Stomach (tissue), 4 donors: ENCODE results near the gene SCN11A.

ENCODE experiments used
- EP300 ChIP-seq: sonication (generic); formaldehyde crosslinking; IDR thresholded peaks from one replicate; pipeline ENCODE4 v1.6.1; 2017; ENCODE audit warnings: antibody characterized with exemption
- POLR2A ChIP-seq, 4 donors: fragments of 450-650 bp; IDR thresholded peaks; one replicate each; pipeline ENCODE4 v1.6.1; 2016; ENCODE audit warnings: antibody characterized with exemption in 4 of 4, control low read depth in 2 of 4, mild to moderate bottlenecking in 1 of 4, moderate library complexity in 1 of 4
- POLR2AphosphoS5 ChIP-seq, 3 donors: sonication (generic); formaldehyde crosslinking; IDR thresholded peaks; one replicate each; pipeline ENCODE4 v1.6.1; 2016; ENCODE audit warnings: antibody characterized with exemption in 3 of 3
- TF ChIP-seq, protein P1 (sequence below), 7 experiments: fragments of 450-650 bp in 4 of 7; fragments of 200-600 bp in 3 of 7; sonication (generic) in 3 of 7; IDR thresholded peaks; one replicate each; pipeline ENCODE4 v1.5.1; 2016 to 2019; ENCODE audit warnings: antibody characterized with exemption in 7 of 7, control low read depth in 2 of 7, mild to moderate bottlenecking in 1 of 7

DNA sequence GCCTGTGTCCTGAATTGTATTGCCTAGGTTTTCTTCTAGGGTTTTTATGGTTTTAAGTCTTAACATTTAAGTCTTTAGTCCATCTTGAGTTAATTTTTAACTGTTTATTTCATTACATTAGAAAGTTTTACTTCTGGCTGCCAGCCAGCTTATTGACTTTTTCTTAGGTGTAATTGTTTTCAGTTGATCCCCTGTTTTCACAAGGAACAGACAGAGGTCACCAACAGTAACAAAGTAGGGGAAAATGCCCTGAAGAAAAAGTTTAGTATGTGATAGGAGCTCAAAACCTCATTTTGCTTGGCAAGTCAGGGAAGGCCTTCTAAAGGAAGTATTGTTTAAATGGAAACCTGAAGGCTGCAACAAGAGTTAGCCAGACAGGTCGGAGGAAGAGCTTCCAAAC lies 10.4 kb upstream of the SCN11A start:
- TF ChIP-seq, protein P1, sequence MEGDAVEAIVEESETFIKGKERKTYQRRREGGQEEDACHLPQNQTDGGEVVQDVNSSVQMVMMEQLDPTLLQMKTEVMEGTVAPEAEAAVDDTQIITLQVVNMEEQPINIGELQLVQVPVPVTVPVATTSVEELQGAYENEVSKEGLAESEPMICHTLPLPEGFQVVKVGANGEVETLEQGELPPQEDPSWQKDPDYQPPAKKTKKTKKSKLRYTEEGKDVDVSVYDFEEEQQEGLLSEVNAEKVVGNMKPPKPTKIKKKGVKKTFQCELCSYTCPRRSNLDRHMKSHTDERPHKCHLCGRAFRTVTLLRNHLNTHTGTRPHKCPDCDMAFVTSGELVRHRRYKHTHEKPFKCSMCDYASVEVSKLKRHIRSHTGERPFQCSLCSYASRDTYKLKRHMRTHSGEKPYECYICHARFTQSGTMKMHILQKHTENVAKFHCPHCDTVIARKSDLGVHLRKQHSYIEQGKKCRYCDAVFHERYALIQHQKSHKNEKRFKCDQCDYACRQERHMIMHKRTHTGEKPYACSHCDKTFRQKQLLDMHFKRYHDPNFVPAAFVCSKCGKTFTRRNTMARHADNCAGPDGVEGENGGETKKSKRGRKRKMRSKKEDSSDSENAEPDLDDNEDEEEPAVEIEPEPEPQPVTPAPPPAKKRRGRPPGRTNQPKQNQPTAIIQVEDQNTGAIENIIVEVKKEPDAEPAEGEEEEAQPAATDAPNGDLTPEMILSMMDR (IDR thresholded peaks at IDR 0.05): no peak
- TF ChIP-seq POLR2A (IDR thresholded peaks at IDR 0.05) (no peak), POLR2AphosphoS5 (IDR thresholded peaks at IDR 0.05) (no peak), EP300 (no peak)
